HG02970 (cell line): ENCODE measurements around the gene DACH2.

Experiments
- ATAC-seq: cut with Tn5 transposase; IDR thresholded peaks from one replicate; pipeline ENCODE4 v1.9.1; 2021; ENCODE audit warnings: mild to moderate bottlenecking, moderate library complexity, moderate number of reproducible peaks; ENCODE audit not compliant: unreplicated experiment, low FRiP score

Gene DACH2

GRCh38 chrX:86263526-86263925 lies 115.3 kb downstream of the DACH2 start:
- ATAC-seq = no peak

DNA sequence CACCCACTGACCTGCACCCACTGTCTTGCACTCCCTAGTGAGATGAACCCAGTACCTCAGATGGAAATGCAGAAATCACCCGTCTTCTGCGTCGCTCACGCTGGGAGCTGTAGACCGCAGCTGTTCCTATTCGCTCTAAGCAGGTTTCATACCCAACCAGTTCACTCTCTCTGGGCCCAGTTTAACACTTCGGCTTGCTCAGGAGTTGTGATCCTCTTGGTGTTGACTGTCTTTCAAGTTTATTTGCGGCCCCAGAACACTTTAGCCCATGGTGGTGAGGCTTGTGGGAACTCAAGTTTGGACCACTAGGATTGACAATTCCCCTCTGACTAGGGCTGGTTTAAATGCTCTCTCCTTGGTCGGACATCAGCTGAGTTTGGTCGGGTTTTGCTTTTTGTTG lies 147.0 kb downstream of the DACH2 start:
- no peak for ATAC-seq

DNA sequence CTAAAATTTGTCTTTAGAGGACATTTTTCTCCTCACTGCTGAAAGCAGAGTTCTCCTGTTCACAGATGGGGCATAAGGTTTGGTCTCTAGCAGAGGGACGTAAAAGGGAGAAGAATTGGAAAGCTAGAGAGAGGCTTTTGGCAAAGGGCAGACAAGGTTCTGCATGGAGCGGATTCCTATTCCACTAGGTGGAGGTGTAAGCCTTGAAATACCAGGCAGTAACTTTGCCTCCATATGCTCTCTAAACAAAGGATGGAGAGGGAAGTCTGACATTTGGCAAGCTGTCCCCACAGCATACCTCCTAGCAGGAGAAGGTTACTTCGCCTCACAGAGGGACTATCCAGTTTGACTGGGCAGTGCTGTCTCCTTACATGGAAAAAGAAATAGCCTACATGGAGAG lies 174.7 kb downstream of the DACH2 start:
- ATAC-seq = no peak

- ATAC-seq = no peak
Measured at GRCh38 chrX:86329174-86329573, 180.9 kb downstream of the DACH2 start.

- ATAC-seq = no peak
Measured at GRCh38 chrX:86348669-86349068, 200.4 kb downstream of the DACH2 start.

DNA sequence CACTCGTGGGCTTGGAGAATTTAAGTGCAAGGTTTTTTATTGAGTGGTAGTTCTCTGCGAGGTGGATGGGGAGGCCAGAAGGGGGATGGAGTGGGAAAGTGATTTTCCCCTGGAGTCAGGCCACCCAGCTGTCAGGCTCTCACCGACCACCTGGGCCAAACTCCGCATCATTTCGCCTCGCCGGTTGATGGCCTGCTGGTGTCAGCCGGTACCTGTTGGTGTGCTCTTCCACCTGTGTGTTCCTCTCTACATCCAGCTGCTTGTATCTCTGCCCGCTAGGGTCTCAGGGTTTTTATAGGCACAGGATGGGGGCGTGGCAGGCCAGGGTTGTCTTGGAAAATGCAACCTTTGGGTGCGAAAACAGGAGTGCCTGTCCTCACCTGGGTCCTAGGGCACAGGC lies 200.9 kb downstream of the DACH2 start:
- ATAC-seq = no peak

DNA sequence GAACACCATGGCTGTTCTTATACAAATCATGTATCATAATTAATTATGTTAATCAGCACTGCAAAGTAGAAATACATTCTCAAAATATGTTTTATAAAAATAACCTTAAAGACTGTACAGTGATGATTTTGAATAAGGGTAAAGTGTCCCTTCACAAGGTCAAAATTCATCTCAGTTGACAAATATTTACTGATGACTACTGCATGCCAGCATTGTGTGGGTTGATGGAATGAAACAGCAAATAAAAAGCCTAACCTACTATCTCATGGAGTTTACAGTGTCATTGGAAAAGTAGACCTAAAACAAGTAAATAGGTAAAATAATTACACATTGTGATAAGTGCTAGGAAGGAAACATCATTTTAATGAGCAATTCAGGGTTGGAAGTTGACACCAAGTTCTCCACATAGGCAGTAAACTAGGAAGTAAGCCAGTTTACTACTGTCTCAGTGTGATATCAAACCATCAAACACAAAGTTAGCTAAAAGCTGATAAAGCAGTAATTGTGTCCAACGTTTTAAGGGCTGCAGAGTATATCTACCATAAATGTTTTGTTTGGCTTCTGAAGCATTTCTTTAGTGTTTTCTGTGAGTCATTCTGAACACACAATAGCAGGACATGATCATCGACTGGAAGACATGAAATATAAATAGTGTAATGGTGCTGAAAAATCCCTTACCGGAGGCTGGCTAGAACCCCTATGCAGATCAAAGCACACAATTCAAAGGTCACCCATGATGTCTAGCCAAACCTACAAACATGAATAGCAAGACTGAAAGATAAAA lies 221.8 kb downstream of the DACH2 start:
- ATAC-seq = no peak

DNA sequence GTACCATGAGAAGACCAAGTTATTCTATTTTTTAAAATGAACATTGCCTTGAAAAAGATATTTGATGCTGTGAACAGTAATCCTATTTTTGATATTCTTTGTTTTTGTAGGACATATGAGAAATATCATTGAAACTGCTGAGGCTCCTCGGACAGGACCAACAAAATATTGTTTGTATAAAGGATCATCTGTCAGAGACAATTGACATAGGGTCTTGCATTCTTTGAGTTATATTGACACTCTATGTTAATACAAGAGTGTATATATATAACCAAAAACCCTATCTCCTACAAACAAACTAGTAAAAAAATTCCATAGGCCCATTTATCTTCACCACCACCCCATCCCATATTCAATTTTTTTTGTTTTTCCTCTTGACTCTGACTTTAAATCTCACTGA lies 222.7 kb downstream of the DACH2 start:
- no peak for ATAC-seq

DNA sequence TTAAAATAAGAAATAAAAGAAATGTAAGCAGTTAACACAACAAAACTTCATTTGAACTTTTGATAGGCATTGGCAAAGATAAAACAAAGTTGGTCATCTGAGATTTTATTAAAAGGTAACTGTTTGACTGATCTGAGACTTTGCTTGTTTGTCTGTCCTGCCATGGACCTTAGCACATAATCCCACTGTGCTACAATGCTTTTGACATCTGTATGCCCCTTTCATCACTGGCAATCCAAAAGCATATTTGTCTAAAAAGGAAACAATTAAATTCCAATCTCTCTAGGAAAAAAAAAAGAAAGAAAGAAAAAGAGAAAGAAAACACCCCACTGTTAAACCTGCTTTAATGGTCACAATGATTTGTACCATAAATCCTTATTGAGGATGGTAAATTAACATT lies 231.0 kb downstream of the DACH2 start:
- ATAC-seq = no peak

DNA sequence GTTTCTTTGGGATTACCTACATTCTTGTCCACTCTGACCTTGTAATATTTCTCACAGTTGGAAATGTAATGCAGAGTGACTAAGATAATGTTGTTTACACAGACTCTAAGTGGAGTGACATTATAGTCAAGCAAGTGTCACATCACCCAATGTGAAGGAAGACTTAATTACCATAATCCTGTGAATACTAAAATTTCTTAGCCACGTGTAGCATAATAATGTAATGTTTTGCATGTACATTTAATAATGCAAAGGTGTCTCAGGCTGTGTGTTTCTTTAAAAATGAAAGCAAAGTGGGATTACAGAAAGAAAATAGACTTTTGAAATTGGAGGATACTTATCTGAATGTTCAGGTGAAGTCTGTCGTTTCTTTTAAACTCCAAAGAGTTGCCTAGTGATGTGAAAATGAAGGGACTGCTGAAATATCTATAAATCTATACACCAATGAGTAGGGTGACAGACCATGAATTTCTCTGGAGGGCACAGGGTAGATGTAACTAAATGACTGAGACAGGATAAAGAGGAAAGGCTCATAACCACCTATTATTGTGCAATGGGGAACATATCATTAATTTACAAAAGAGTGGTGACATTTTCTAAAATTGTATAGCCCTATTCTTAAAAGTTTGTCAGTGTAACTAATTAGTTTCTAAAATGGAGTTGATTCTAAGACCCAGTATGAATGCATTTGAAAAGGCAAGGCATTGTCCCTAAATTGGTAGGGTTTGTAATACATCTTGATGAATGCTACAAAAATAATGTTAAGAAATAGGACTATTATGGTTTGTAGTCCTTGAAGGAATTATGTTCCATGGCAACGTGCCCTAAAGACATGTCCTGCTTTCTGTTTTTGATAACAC lies 235.7 kb downstream of the DACH2 start:
- ATAC-seq = no peak

DNA sequence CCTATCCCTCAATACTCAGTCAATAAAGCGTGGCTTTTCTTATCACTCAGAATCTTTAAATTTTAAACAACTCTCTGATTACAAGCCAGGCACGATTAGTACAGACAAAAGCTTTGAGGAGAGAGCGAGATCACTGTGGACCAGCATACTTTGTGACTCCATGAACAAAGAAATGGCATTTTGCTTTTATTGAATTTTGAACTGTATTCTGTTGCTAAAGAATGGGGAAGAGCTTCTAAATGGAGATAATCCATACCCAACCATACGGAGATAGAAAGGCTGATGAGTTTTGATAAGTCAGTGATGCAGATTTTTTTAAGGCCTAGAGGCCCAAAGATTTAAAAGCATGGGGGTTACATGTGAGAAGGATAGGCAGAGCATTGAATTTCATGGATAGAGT lies 259.1 kb downstream of the DACH2 start:
- no peak for ATAC-seq

DNA sequence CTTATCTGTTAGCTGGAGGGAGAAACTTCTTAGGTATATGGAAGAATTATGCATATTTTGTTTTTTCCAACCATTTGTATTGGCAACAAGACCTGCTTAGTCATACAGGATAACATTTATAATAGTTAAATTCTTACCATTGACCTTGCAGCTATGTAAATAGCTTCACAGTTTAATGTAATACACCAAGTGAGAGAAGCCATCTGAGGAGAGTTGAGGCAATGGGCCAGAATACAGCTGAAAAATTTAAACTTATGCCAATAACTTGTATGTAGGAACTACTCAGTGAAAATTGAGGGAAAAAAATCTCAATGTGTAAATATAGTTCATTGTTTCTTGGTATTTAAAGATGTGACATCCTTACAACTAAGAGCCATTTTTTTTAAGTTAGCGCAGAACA lies 273.5 kb downstream of the DACH2 start:
- no peak for ATAC-seq

DNA sequence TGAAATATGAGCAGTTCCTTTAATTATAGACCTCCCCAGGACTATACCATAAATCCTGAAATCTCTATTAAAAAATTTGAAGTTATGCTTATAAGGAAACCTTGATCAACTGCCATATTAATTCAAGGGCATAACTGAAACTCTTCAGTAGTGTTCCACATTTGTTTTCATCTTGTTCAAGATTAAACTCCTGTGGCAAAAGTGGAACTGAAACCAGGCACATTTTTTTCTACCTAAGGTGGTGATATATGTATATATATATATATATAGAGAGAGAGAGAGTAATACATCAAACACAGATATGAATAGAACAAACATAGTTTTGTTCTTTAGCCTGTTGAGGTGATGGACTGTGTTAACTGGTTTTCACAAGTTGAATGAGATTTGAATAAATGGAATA lies 287.9 kb downstream of the DACH2 start:
- no peak for ATAC-seq

DNA sequence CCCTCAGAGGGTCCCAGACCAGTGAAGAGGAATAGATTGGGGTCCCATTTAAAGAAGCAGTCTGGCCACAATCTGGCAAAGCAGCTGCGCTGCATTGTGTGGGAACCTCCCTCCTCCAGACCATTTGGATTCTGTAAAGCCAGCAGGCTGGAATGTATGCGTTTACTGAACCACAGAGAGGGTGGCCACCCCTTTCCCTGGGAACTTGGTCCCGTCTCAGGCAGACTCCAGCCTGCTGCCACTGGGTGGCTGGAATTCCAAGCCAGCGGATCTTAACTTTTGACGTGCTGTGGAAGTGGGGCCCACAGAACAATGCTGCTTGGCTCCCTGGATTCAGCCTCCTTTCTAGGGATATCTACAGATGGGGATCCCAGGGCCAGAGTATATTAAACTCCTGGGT lies 307.2 kb downstream of the DACH2 start:
- no peak for ATAC-seq

DNA sequence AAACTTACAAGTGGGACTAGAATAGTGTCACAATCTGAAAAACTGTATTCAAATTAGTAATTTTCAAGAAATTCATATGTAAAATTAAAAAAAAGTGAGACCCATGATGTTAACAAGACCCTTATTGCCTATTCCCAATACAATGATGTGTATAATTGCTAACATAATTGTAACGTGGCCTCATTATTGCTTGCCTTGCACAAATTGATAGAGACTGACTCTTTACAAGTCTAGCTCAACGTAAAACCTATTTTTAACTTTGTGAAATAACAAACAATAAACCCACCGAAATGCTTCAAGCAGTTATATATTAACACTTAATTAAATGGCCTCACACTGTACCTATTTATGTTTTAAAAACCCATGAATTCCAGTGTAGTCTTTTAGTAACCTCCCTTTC lies 312.5 kb downstream of the DACH2 start:
- no peak for ATAC-seq

- no peak for ATAC-seq
Measured at GRCh38 chrX:86504297-86504696, 356.0 kb downstream of the DACH2 start.

DNA sequence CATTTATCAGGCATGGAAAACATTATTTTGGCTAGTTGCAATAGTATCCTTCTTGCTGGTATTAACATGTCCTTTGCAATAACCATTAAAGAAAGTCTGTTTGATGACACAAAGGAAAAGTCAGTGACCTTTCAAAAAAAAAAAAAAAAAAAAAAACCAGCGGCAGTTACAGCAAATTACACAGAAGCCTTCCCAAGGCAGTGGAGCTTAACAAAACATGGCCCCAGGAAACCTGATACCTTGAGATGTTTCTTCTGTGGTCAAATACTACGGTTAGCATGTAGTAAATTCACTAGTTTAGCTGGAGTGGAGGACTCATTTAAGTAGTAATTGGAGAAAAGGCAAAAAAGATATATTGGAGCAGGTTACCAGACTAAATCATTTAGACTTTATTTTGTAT lies 359.1 kb downstream of the DACH2 start:
- no peak for ATAC-seq

DNA sequence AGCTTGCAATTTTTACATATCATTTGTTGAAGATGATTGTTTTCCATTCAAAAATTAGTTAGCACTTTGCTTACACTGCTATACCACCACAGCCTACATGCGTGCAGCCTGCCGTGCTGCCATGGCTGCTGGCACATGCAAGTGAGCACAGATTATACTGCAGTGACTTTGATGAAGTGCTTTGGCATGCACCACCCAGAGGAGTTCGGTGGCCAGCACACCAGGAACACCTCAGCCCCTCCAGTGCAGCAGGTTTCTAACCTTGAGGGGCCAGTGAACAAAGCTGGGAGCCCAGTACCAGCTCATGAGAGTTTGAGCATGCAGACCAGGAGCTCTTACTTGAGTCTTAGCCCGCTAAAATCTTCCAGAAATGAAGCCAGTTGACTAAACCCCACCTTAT lies 431.5 kb downstream of the DACH2 start:
- ATAC-seq = no peak

DNA sequence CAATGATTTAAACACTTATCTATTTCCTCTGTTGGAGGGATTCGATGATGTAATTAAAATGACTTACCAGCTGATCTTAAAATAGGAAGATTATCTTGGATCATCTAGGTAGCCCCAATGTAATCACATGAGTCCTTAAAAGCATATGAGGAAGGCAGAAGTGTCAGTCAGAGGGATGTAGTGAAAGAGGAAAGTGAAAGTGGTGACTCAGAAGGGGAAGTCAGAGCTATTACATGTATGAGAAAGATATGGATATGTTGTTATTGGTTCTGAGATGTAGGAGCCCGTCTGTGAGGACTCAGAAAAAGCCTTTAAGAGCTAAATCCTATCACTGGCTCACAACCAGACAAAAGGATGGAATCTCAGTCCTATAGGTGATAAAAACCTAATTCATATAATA lies 456.4 kb downstream of the DACH2 start:
- no peak for ATAC-seq

GRCh38 chrX:86696951-86697350 lies 548.7 kb downstream of the DACH2 start:
- no peak for ATAC-seq

GRCh38 chrX:86711531-86712180 lies 563.4 kb downstream of the DACH2 start:
- ATAC-seq = no peak
